OCI-LY3 (cell line): ENCODE results near the gene BICDL1.

Source experiments
- H2AFZ ChIP-seq: fragments of 200-600, 300-600 bp; shearing (Covaris generic); 2 replicates; pipeline ENCODE4 v1.6.0; 2014; ENCODE audit warnings: antibody characterized with exemption, low read depth, low read length
- H3K27ac ChIP-seq: fragments of 200-600, 300-600 bp; sonication (generic); 2 replicates; pipeline ENCODE4 v1.5.1; 2014; ENCODE audit warnings: mild to moderate bottlenecking, low read length, moderate library complexity, mixed read lengths
- H3K27me3 ChIP-seq: fragments of 200-600, 300-600 bp; sonication (generic); 2 replicates; pipeline ENCODE4 v1.6.1; 2014; ENCODE audit warnings: low read depth, low read length, mixed read lengths
- H3K36me3 ChIP-seq: fragments of 200-600, 300-600 bp; sonication (generic); replicated peaks from 2 replicates; pipeline ENCODE3; 2014; ENCODE audit warnings: low read depth, low read length, mixed read lengths
- H3K4me1 ChIP-seq: fragments of 300-600, 200-600 bp; sonication (generic); 2 replicates; pipeline ENCODE4 v1.6.1; 2014; ENCODE audit warnings: low read length, mixed read lengths
- H3K4me2 ChIP-seq: fragments of 200-600, 300-600 bp; sonication (generic); 2 replicates; pipeline ENCODE4 v1.6.1; 2014; ENCODE audit warnings: low read length, mixed read lengths
- H3K4me3 ChIP-seq: fragments of 300-600, 200-600 bp; sonication (generic); 2 replicates; pipeline ENCODE4 v1.5.1; 2014; ENCODE audit warnings: antibody characterized with exemption, mild to moderate bottlenecking, low read length, moderate library complexity
- H3K79me2 ChIP-seq: fragments of 300-600, 200-600 bp; shearing (Covaris generic); 2 replicates; pipeline ENCODE4 v1.6.1; 2014; ENCODE audit warnings: mild to moderate bottlenecking, low read length, mixed read lengths
- H3K9ac ChIP-seq: fragments of 300-600, 200-600 bp; shearing (Covaris generic); 2 replicates; pipeline ENCODE4 v1.6.0; 2014; ENCODE audit warnings: mild to moderate bottlenecking, low read length, moderate library complexity
- H3K9me3 ChIP-seq: fragments of 200-600, 300-600 bp; shearing (Covaris generic); 2 replicates; pipeline ENCODE4 v1.6.1; 2014; ENCODE audit warnings: low read length, mixed read lengths; ENCODE audit not compliant: insufficient read depth
- H4K20me1 ChIP-seq: fragments of 200-600, 300-600 bp; sonication (generic); 2 replicates; pipeline ENCODE4 v1.6.1; 2016; ENCODE audit warnings: low read length, mixed read lengths; ENCODE audit not compliant: insufficient read depth
- CTCF ChIP-seq: fragments of 200-600, 300-600 bp; sonication (generic); IDR thresholded peaks from 2 replicates; pipeline ENCODE4 v1.5.1; 2014; ENCODE audit warnings: antibody characterized with exemption, low read length, low read depth
- EZH2phosphoT487 ChIP-seq: fragments of 200-600 bp; shearing (Covaris generic); IDR thresholded peaks from 2 replicates; pipeline ENCODE4 v1.6.1; 2018; ENCODE audit warnings: antibody characterized with exemption, mixed run types, low read depth

Gene BICDL1

GRCh38 chr12:119998471-119999245, 9.6 kb downstream of the BICDL1 start:
- Histone ChIP-seq H3K9me3 (no peaks in the 10 kb centered on the region), H3K27me3 (no peaks in the 10 kb centered on the region), H3K4me2 (no peak overlapping the region), H3K4me1 (no peaks in the 10 kb centered on the region), H2AFZ (no peak overlapping the region), H4K20me1 (no peaks in the 10 kb centered on the region; the same call in 1 of the 2 replicates), H3K79me2 (no peaks in the 10 kb centered on the region), H3K27ac (no peak overlapping the region), H3K9ac (no peak overlapping the region), H3K4me3 (no peak overlapping the region), H3K36me3 (peaks cover 21% of the 10 kb centered on the region)
- TF ChIP-seq EZH2phosphoT487: no peak
- no peak for TF ChIP-seq CTCF

GRCh38 chr12:120000556-120000955, 11.5 kb downstream of the BICDL1 start:
- Histone ChIP-seq H4K20me1 (no peaks in the 10 kb centered on the region; the same call in 1 of the 2 replicates), H3K9me3 (no peaks in the 10 kb centered on the region), H3K4me1 (no peaks in the 10 kb centered on the region), H3K4me2 (no peak overlapping the region), H3K79me2 (no peaks in the 10 kb centered on the region), H3K27ac (no peak overlapping the region), H3K9ac (no peak overlapping the region), H3K4me3 (no peak overlapping the region), H2AFZ (no peak overlapping the region), H3K27me3 (no peaks in the 10 kb centered on the region), H3K36me3 (peaks cover 21% of the 10 kb centered on the region)
- no peak for TF ChIP-seq CTCF
- TF ChIP-seq EZH2phosphoT487: no peak

- Histone ChIP-seq H3K4me3 (no peak overlapping the region), H3K4me1 (peaks cover 5% of the 10 kb centered on the region), H3K9ac (no peak overlapping the region), H2AFZ (no peak overlapping the region), H4K20me1 (no peaks in the 10 kb centered on the region; the same call in 1 of the 2 replicates), H3K27me3 (no peaks in the 10 kb centered on the region), H3K36me3 (peaks cover 8% of the 10 kb centered on the region), H3K79me2 (no peaks in the 10 kb centered on the region), H3K9me3 (no peaks in the 10 kb centered on the region), H3K27ac (no peak overlapping the region), H3K4me2 (no peak overlapping the region)
- TF ChIP-seq EZH2phosphoT487 (no peak), CTCF (no peak)
Measured at GRCh38 chr12:120006258-120006975, 17.4 kb downstream of the BICDL1 start.

- Histone ChIP-seq H3K27me3 (no peaks in the 10 kb centered on the region), H3K4me3 (no peak overlapping the region), H4K20me1 (no peaks in the 10 kb centered on the region; the same call in 1 of the 2 replicates), H3K4me2 (no peak overlapping the region), H3K27ac (no peak overlapping the region), H3K36me3 (peaks cover 7% of the 10 kb centered on the region), H3K9ac (no peak overlapping the region), H3K9me3 (no peaks in the 10 kb centered on the region), H3K4me1 (peaks cover 14% of the 10 kb centered on the region), H2AFZ (no peak overlapping the region), H3K79me2 (no peaks in the 10 kb centered on the region)
- TF ChIP-seq CTCF: no peak
- TF ChIP-seq EZH2phosphoT487: no peak
Measured at GRCh38 chr12:120007272-120007671, 18.2 kb downstream of the BICDL1 start.
